Stimulated activated CD8-positive, alpha-beta memory T cell treated with anti-CD3 and anti-CD28 coated beads, Interleukin-15, amount 100 ng/mL, for 1 hour (primary cell): ENCODE results near the gene ANAPC2.

ENCODE experiments used
- DNase-seq: peaks from one replicate; pipeline ENCODE4 v3.0.0-alpha.2; 2020; ENCODE audit warnings: low read depth

The ANAPC2 gene

GRCh38 chr9:137162505-137163364 is 25.6 kb downstream of the ANAPC2 start:
- no peak for DNase-seq

- DNase-seq, result no peak
These were observed 26.5 kb downstream of the ANAPC2 start for GRCh38 chr9:137161558-137162486.

- DNase-seq, result no peak
These were observed 27.4 kb downstream of the ANAPC2 start for GRCh38 chr9:137160716-137161557.

- no peak for DNase-seq
These were observed 28.3 kb downstream of the ANAPC2 start for GRCh38 chr9:137160054-137160425.

GRCh38 chr9:137159105-137160053 is 29.0 kb downstream of the ANAPC2 start:
- no peak for DNase-seq

- DNase-seq, result no peak
These were observed 29.7 kb downstream of the ANAPC2 start for GRCh38 chr9:137158625-137159024.

GRCh38 chr9:137157618-137158415 is 30.5 kb downstream of the ANAPC2 start:
- DNase-seq, result no peak

GRCh38 chr9:137156567-137157375 is 31.6 kb downstream of the ANAPC2 start:
- DNase-seq, result peak; percentile 27

- DNase-seq, result no peak
These were observed 35.4 kb downstream of the ANAPC2 start for GRCh38 chr9:137152844-137153405.

- DNase-seq, result no peak
These were observed 37.5 kb downstream of the ANAPC2 start for GRCh38 chr9:137150617-137151457.

- DNase-seq, result no peak
These were observed 38.3 kb downstream of the ANAPC2 start for GRCh38 chr9:137149942-137150616.

- DNase-seq, result no peak
These were observed 39.0 kb downstream of the ANAPC2 start for GRCh38 chr9:137149363-137149762.

GRCh38 chr9:137148661-137149060 is 39.7 kb downstream of the ANAPC2 start:
- no peak for DNase-seq

- DNase-seq, result no peak
These were observed 40.1 kb downstream of the ANAPC2 start for GRCh38 chr9:137148242-137148641.

GRCh38 chr9:137147793-137148160 is 40.6 kb downstream of the ANAPC2 start:
- no peak for DNase-seq

GRCh38 chr9:137147091-137147792 is 41.1 kb downstream of the ANAPC2 start:
- DNase-seq, result no peak

- DNase-seq, result no peak
These were observed 41.8 kb downstream of the ANAPC2 start for GRCh38 chr9:137146527-137146918.
